HG03139 (cell line): ENCODE measurements around the gene EDARADD.

Experiments
- ATAC-seq: cut with Tn5 transposase; IDR thresholded peaks from one replicate; pipeline ENCODE4 v1.9.1; 2021; ENCODE audit not compliant: unreplicated experiment

Gene EDARADD

GRCh38 chr1:236509647-236510401, 115.7 kb downstream of the EDARADD start:
- ATAC-seq = no peak

GRCh38 chr1:236511735-236512418, 117.8 kb downstream of the EDARADD start:
- no peak for ATAC-seq

GRCh38 chr1:236514703-236515442, 120.8 kb downstream of the EDARADD start:
- ATAC-seq = no peak

GRCh38 chr1:236515443-236515958, 121.4 kb downstream of the EDARADD start:
- ATAC-seq = no peak

- no peak for ATAC-seq
These were observed 123.0 kb downstream of the EDARADD start for GRCh38 chr1:236516929-236517704.

- ATAC-seq = no peak
These were observed 124.2 kb downstream of the EDARADD start for GRCh38 chr1:236518322-236518721.

GRCh38 chr1:236520445-236521005, 126.4 kb downstream of the EDARADD start:
- ATAC-seq = no peak

GRCh38 chr1:236522937-236523703, 129.0 kb downstream of the EDARADD start:
- peak; percentile 3 for ATAC-seq

GRCh38 chr1:236523704-236524141, 129.6 kb downstream of the EDARADD start, which contains the start of gene LGALS8:
LGALS8 (plus strand) TSS chr1:236523982; CDS start chr1:236526071, 2,089 bp downstream.
- ATAC-seq = peak; percentile 63

GRCh38 chr1:236524142-236524894, 130.2 kb downstream of the EDARADD start:
- ATAC-seq = peak; percentile 85

- ATAC-seq = no peak
These were observed 130.8 kb downstream of the EDARADD start for GRCh38 chr1:236524895-236525184.

GRCh38 chr1:236526079-236526478, 132.0 kb downstream of the EDARADD start:
- ATAC-seq = no peak

- ATAC-seq = no peak
These were observed 136.2 kb downstream of the EDARADD start for GRCh38 chr1:236530286-236530685.

- no peak for ATAC-seq
These were observed 136.9 kb downstream of the EDARADD start for GRCh38 chr1:236530959-236531358.

GRCh38 chr1:236532850-236533249, 138.8 kb downstream of the EDARADD start:
- no peak for ATAC-seq

GRCh38 chr1:236534151-236534651, 140.1 kb downstream of the EDARADD start:
- ATAC-seq = no peak
